Karpas-422 (cell line): Measurements from ENCODE around the gene DKK3. TPM values are rescaled to one million over a fixed set of nuclear protein-coding genes. Genes with fewer than 3 reads are reported as not detected.

ENCODE experiments used
- DNase-seq: peaks from one replicate; pipeline ENCODE4 v3.0.0-alpha.2; 2015
- H2AFZ ChIP-seq: fragments of 200-600 bp; sonication (generic); 2 replicates; pipeline ENCODE4 v1.6.1; 2014; ENCODE audit warnings: antibody characterized with exemption, low read length, mixed read lengths
- H3K27ac ChIP-seq: fragments of 200-600 bp; sonication (generic); 2 replicates; pipeline ENCODE4 v1.5.1; 2014; ENCODE audit warnings: mild to moderate bottlenecking, low read length, moderate library complexity
- H3K27me3 ChIP-seq: fragments of 200-600 bp; sonication (generic); 2 replicates; pipeline ENCODE4 v1.6.1; 2014; ENCODE audit warnings: low read length, mixed read lengths
- H3K36me3 ChIP-seq: fragments of 200-600 bp; sonication (generic); 2 replicates; pipeline ENCODE4 v1.6.1; 2014; ENCODE audit warnings: low read length, mixed read lengths; ENCODE audit not compliant: insufficient read depth
- H3K4me1 ChIP-seq: fragments of 200-600 bp; sonication (generic); 2 replicates; pipeline ENCODE4 v1.6.1; 2014; ENCODE audit warnings: mild to moderate bottlenecking, low read length, mixed read lengths
- H3K4me2 ChIP-seq: fragments of 200-600 bp; sonication (generic); 2 replicates; pipeline ENCODE4 v1.6.1; 2014; ENCODE audit warnings: low read length, low read depth, mild to moderate bottlenecking; ENCODE audit not compliant: poor library complexity, severe bottlenecking
- H3K4me3 ChIP-seq: fragments of 200-600 bp; sonication (generic); 2 replicates; pipeline ENCODE4 v1.5.1; 2014; ENCODE audit warnings: mild to moderate bottlenecking, antibody characterized with exemption, low read length, mixed read lengths
- H3K79me2 ChIP-seq: fragments of 200-600 bp; sonication (generic); 2 replicates; pipeline ENCODE4 v1.6.1; 2014; ENCODE audit warnings: mild to moderate bottlenecking, low read length, mixed read lengths
- H3K9ac ChIP-seq: fragments of 200-600 bp; sonication (generic); 2 replicates; pipeline ENCODE4 v1.6.0; 2014; ENCODE audit warnings: low read length
- H3K9me2 ChIP-seq: fragments of 200-600 bp; sonication (generic), shearing (Covaris generic); replicated peaks from 2 replicates; pipeline ENCODE4 v1.6.0; 2014; ENCODE audit warnings: mild to moderate bottlenecking, low read length, moderate library complexity; ENCODE audit not compliant: insufficient read depth
- H3K9me3 ChIP-seq: fragments of 300-700, 200-600 bp; sonication (generic); 2 replicates; pipeline ENCODE4 v1.6.1; 2014; ENCODE audit warnings: low read length, mixed read lengths
- H4K20me1 ChIP-seq: fragments of 200-600 bp; sonication (generic); 2 replicates; pipeline ENCODE4 v1.6.1; 2014; ENCODE audit warnings: mild to moderate bottlenecking, antibody characterized with exemption, low read length, low read depth; ENCODE audit not compliant: insufficient read depth
- total RNA-seq: library from RNA; depleted of rRNA; stranded (reverse); fragments of >200 nt; shearing (Covaris generic); gene quantifications from 2 replicates; pipeline ENCODE4 v1.2.3, GENCODE V29; 2014; ENCODE audit warnings: low replicate concordance

DKK3 gene
- total RNA-seq, 1 experiment from 2014 or later = not detected

GRCh38 chr11:11980200-11980599 lies 28.2 kb downstream of the DKK3 start:
- Histone ChIP-seq H3K9me3 (no peaks in the 10 kb centered on the region), H4K20me1 (no peaks in the 10 kb centered on the region), H3K9me2 (no peaks in the 10 kb centered on the region), H3K9ac (no peak overlapping the region), H2AFZ (no peak overlapping the region), H3K79me2 (no peaks in the 10 kb centered on the region), H3K27me3 (no peaks in the 10 kb centered on the region), H3K36me3 (no peaks in the 10 kb centered on the region), H3K4me3 (no peak overlapping the region), H3K27ac (no peak overlapping the region), H3K4me1 (no peaks in the 10 kb centered on the region), H3K4me2 (no peak overlapping the region)
- DNase-seq = no peak

GRCh38 chr11:11979488-11980117 lies 28.8 kb downstream of the DKK3 start:
- Histone ChIP-seq H3K79me2 (no peaks in the 10 kb centered on the region), H3K9me3 (no peaks in the 10 kb centered on the region), H4K20me1 (no peaks in the 10 kb centered on the region), H3K9ac (no peak overlapping the region), H3K4me2 (no peak overlapping the region), H3K27me3 (no peaks in the 10 kb centered on the region), H2AFZ (no peak overlapping the region), H3K36me3 (no peaks in the 10 kb centered on the region), H3K4me1 (no peaks in the 10 kb centered on the region), H3K9me2 (no peaks in the 10 kb centered on the region), H3K27ac (no peak overlapping the region), H3K4me3 (no peak overlapping the region)
- DNase-seq = no peak

- H3K79me2 ChIP-seq = no peaks in the 10 kb centered on the region
- no peak overlapping the region for H3K27ac ChIP-seq
- no peaks in the 10 kb centered on the region for H4K20me1 ChIP-seq
- H3K4me2 ChIP-seq = no peak overlapping the region
- DNase-seq = no peak
- no peak overlapping the region for H3K4me3 ChIP-seq
- H3K4me1 ChIP-seq = no peaks in the 10 kb centered on the region
- no peaks in the 10 kb centered on the region for H3K9me3 ChIP-seq
- no peaks in the 10 kb centered on the region for H3K27me3 ChIP-seq
- no peak overlapping the region for H2AFZ ChIP-seq
- H3K9ac ChIP-seq = no peak overlapping the region
- no peaks in the 10 kb centered on the region for H3K36me3 ChIP-seq
- H3K9me2 ChIP-seq = no peaks in the 10 kb centered on the region
These were observed 29.5 kb downstream of the DKK3 start for GRCh38 chr11:11978792-11979487.

GRCh38 chr11:11978098-11978637 lies 30.3 kb downstream of the DKK3 start:
- Histone ChIP-seq H3K9me2 (no peaks in the 10 kb centered on the region), H3K9ac (no peak overlapping the region), H3K79me2 (no peaks in the 10 kb centered on the region), H3K27ac (no peak overlapping the region), H3K36me3 (no peaks in the 10 kb centered on the region), H3K4me1 (no peaks in the 10 kb centered on the region), H3K4me3 (no peak overlapping the region), H3K27me3 (no peaks in the 10 kb centered on the region), H3K9me3 (no peaks in the 10 kb centered on the region), H3K4me2 (no peak overlapping the region), H4K20me1 (no peaks in the 10 kb centered on the region), H2AFZ (no peak overlapping the region)
- no peak for DNase-seq

- no peaks in the 10 kb centered on the region for H3K9me2 ChIP-seq
- no peaks in the 10 kb centered on the region for H3K9me3 ChIP-seq
- H3K36me3 ChIP-seq = no peaks in the 10 kb centered on the region
- H3K4me1 ChIP-seq = no peaks in the 10 kb centered on the region
- H3K4me2 ChIP-seq = no peak overlapping the region
- H3K4me3 ChIP-seq = no peak overlapping the region
- no peaks in the 10 kb centered on the region for H3K27me3 ChIP-seq
- no peak overlapping the region for H3K27ac ChIP-seq
- H4K20me1 ChIP-seq = no peaks in the 10 kb centered on the region
- H3K9ac ChIP-seq = no peak overlapping the region
- no peak for DNase-seq
- no peak overlapping the region for H2AFZ ChIP-seq
- no peaks in the 10 kb centered on the region for H3K79me2 ChIP-seq
These were observed 31.1 kb downstream of the DKK3 start for GRCh38 chr11:11977206-11977938.

GRCh38 chr11:11976481-11977127 lies 31.8 kb downstream of the DKK3 start:
- no peaks in the 10 kb centered on the region for H3K9me2 ChIP-seq
- H3K27ac ChIP-seq = no peak overlapping the region
- no peak for DNase-seq
- no peaks in the 10 kb centered on the region for H3K9me3 ChIP-seq
- no peaks in the 10 kb centered on the region for H3K79me2 ChIP-seq
- no peaks in the 10 kb centered on the region for H3K27me3 ChIP-seq
- no peak overlapping the region for H3K4me3 ChIP-seq
- H3K4me1 ChIP-seq = no peaks in the 10 kb centered on the region
- H2AFZ ChIP-seq = no peak overlapping the region
- no peaks in the 10 kb centered on the region for H3K36me3 ChIP-seq
- no peak overlapping the region for H3K4me2 ChIP-seq
- H3K9ac ChIP-seq = no peak overlapping the region
- no peaks in the 10 kb centered on the region for H4K20me1 ChIP-seq

GRCh38 chr11:11975201-11976092 lies 33.0 kb downstream of the DKK3 start:
- H3K9me2 ChIP-seq = no peaks in the 10 kb centered on the region
- H3K79me2 ChIP-seq = no peaks in the 10 kb centered on the region
- no peaks in the 10 kb centered on the region for H3K36me3 ChIP-seq
- no peak overlapping the region for H3K4me3 ChIP-seq
- no peak overlapping the region for H3K27ac ChIP-seq
- H3K9ac ChIP-seq = no peak overlapping the region
- no peaks in the 10 kb centered on the region for H3K27me3 ChIP-seq
- H3K4me1 ChIP-seq = no peaks in the 10 kb centered on the region
- H3K4me2 ChIP-seq = no peak overlapping the region
- no peaks in the 10 kb centered on the region for H4K20me1 ChIP-seq
- DNase-seq = no peak
- no peaks in the 10 kb centered on the region for H3K9me3 ChIP-seq
- no peak overlapping the region for H2AFZ ChIP-seq
